Measurements from ENCODE around the gene SMAD7. TPM values are rescaled to one million over a fixed set of nuclear protein-coding genes. Genes with fewer than 3 reads are reported as not detected.
A peak's percentile ranks its signal among the peaks of the same experiment; 100 is the strongest.
"Not testable (repeated sequence)": the region's sequence is repeated elsewhere in the genome, so short reads cannot be mapped to it uniquely, and the experiment has no call there.

SMAD7 gene
- total RNA-seq, 4 donors from 2014 or later, result 42.9 to 100 (median 68.7) TPM

GRCh38 chr18:48875314-48875941 lies 75.3 kb downstream of the SMAD7 start:
- Histone ChIP-seq H3K4me3 (no peak overlapping the region), H3K27me3 (no peaks in the 10 kb centered on the region), H3K36me3 (no peaks in the 10 kb centered on the region), H3K9me3 (no peaks in the 10 kb centered on the region), H3K27ac (no peak overlapping the region), H3K4me1 (no peaks in the 10 kb centered on the region)
- peak in 1 of 3 donors; percentile 40 for DNase-seq
- TF ChIP-seq CTCF (IDR thresholded peaks at IDR 0.05), result no peak
- TF ChIP-seq POLR2A (IDR thresholded peaks at IDR 0.05), result no peak

- no peak overlapping the region for H3K27ac ChIP-seq
- no peak for TF ChIP-seq POLR2A (IDR thresholded peaks at IDR 0.05)
- no peak for TF ChIP-seq CTCF (IDR thresholded peaks at IDR 0.05)
- H3K36me3 ChIP-seq, result no peaks in the 10 kb centered on the region
- no peak overlapping the region for H3K4me3 ChIP-seq
- no peaks in the 10 kb centered on the region for H3K9me3 ChIP-seq
- H3K27me3 ChIP-seq, result no peaks in the 10 kb centered on the region
- no peaks in the 10 kb centered on the region for H3K4me1 ChIP-seq
- DNase-seq, result no peak
Observed at GRCh38 chr18:48874701-48875162, 76.0 kb downstream of the SMAD7 start.

- no peaks in the 10 kb centered on the region for H3K9me3 ChIP-seq
- H3K4me1 ChIP-seq, result peaks cover 0 to 4% (median 0%) of the 10 kb centered on the region in 4 donors
- H3K27ac ChIP-seq, result no peak overlapping the region
- no peak overlapping the region for H3K4me3 ChIP-seq
- DNase-seq, result no peak
- H3K36me3 ChIP-seq, result no peaks in the 10 kb centered on the region
- no peaks in the 10 kb centered on the region for H3K27me3 ChIP-seq
- no peak for TF ChIP-seq POLR2A (IDR thresholded peaks at IDR 0.05)
- TF ChIP-seq CTCF (IDR thresholded peaks at IDR 0.05), result no peak
Observed at GRCh38 chr18:48874233-48874632, 76.5 kb downstream of the SMAD7 start.

- H3K27me3 ChIP-seq, result no peaks in the 10 kb centered on the region
- TF ChIP-seq POLR2A (IDR thresholded peaks at IDR 0.05), result no peak
- no peak for TF ChIP-seq CTCF (IDR thresholded peaks at IDR 0.05)
- peaks cover 0 to 7% (median 0%) of the 10 kb centered on the region in 4 donors for H3K4me1 ChIP-seq
- no peak for DNase-seq
- H3K36me3 ChIP-seq, result no peaks in the 10 kb centered on the region
- no peak overlapping the region for H3K4me3 ChIP-seq
- H3K27ac ChIP-seq, result no peak overlapping the region
- no peaks in the 10 kb centered on the region for H3K9me3 ChIP-seq
Observed at GRCh38 chr18:48872234-48873145, 78.3 kb downstream of the SMAD7 start.

GRCh38 chr18:48871391-48872166 lies 79.2 kb downstream of the SMAD7 start:
- H3K36me3 ChIP-seq, result no peaks in the 10 kb centered on the region
- no peak overlapping the region for H3K27ac ChIP-seq
- H3K4me3 ChIP-seq, result no peak overlapping the region
- H3K27me3 ChIP-seq, result no peaks in the 10 kb centered on the region
- no peak for DNase-seq
- peaks cover 0 to 7% (median 0%) of the 10 kb centered on the region in 4 donors for H3K4me1 ChIP-seq
- no peak for TF ChIP-seq CTCF (IDR thresholded peaks at IDR 0.05)
- TF ChIP-seq POLR2A (IDR thresholded peaks at IDR 0.05), result no peak
- H3K9me3 ChIP-seq, result no peaks in the 10 kb centered on the region

GRCh38 chr18:48870926-48871325 lies 79.8 kb downstream of the SMAD7 start:
- not testable (repeated sequence) for H3K27ac ChIP-seq, H3K27me3 ChIP-seq, DNase-seq, H3K36me3 ChIP-seq, H3K9me3 ChIP-seq, H3K4me1 ChIP-seq, H3K4me3 ChIP-seq
